Measurements from ENCODE around the gene ALKBH5. TPM values are rescaled to one million over a fixed set of nuclear protein-coding genes. Genes with fewer than 3 reads are reported as not detected.

The ALKBH5 gene
- total RNA-seq, 1 experiment from 2014 or later: 116 TPM

Other genes starting within 250 kb of the ALKBH5 start
- 40.7 and 50.0 TPM in 2 replicates for gene TOM1L2, start 211.4 kb upstream of the ALKBH5 start, total RNA-seq (2014; rRNA removed; shearing (Covaris generic))
- gene DRC3, start 211.0 kb upstream of the ALKBH5 start, total RNA-seq (2014; rRNA removed; shearing (Covaris generic)): 1.1 and 1.7 TPM in 2 replicates
- 10.9 and 12.9 TPM in 2 replicates for gene ATPAF2, start 144.7 kb upstream of the ALKBH5 start, total RNA-seq (2014; rRNA removed; shearing (Covaris generic))
- 6.5 and 7.7 TPM in 2 replicates for gene GID4, start 144.4 kb upstream of the ALKBH5 start, total RNA-seq (2014; rRNA removed; shearing (Covaris generic))
- 55.7 and 59.3 TPM in 2 replicates for gene DRG2, start 95.9 kb upstream of the ALKBH5 start, total RNA-seq (2014; rRNA removed; shearing (Covaris generic))
- gene MYO15A, start 75.1 kb upstream of the ALKBH5 start, total RNA-seq (2014; rRNA removed; shearing (Covaris generic)): 0.02 and 0.09 TPM in 2 replicates
- 41.7 and 47.2 TPM in 2 replicates for gene LLGL1, start 41.8 kb downstream of the ALKBH5 start, total RNA-seq (2014; rRNA removed; shearing (Covaris generic))
- gene FLII, start 74.9 kb downstream of the ALKBH5 start, total RNA-seq (2014; rRNA removed; shearing (Covaris generic)): 369 and 474 TPM in 2 replicates
- 19.4 and 27.7 TPM in 2 replicates for gene MIEF2, start 76.8 kb downstream of the ALKBH5 start, total RNA-seq (2014; rRNA removed; shearing (Covaris generic))
- 39.2 and 52.7 TPM in 2 replicates for gene TOP3A, start 131.2 kb downstream of the ALKBH5 start, total RNA-seq (2014; rRNA removed; shearing (Covaris generic))
- gene SMCR8, start 131.5 kb downstream of the ALKBH5 start, total RNA-seq (2014; rRNA removed; shearing (Covaris generic)): 10.4 and 11.9 TPM in 2 replicates
- 34.1 and 39.3 TPM in 2 replicates for gene SHMT1, start 179.7 kb downstream of the ALKBH5 start, total RNA-seq (2014; rRNA removed; shearing (Covaris generic))
- not detected in 2 replicates for gene EVPLL, start 193.9 kb downstream of the ALKBH5 start, total RNA-seq (2014; rRNA removed; shearing (Covaris generic))